CD4-positive, CD25-positive, alpha-beta regulatory T cell (primary cell): ENCODE results near the gene PRSS8. TPM values are rescaled to one million over a fixed set of nuclear protein-coding genes. Genes with fewer than 3 reads are reported as not detected.

Experiments
- ATAC-seq, 2 donors: fragments of 150-1000 bp; cut with Tn5 transposase; one replicate each; pipeline ENCODE4 v1.10.0; 2021; ENCODE audit warnings: low read depth in 2 of 2, moderate number of reproducible peaks in 2 of 2, moderate library complexity in 1 of 2
- DNase-seq, 3 donors: peaks; one replicate each; pipeline versions ENCODE4 v3.0.0 to v3.0.0-alpha.2; 2012 to 2022; ENCODE audit warnings: mixed read lengths in 1 of 3
- H3K27ac ChIP-seq: one replicate; pipeline ENCODE4 v1.7.0; 2013; ENCODE audit warnings: mild to moderate bottlenecking, low read length; ENCODE audit not compliant: insufficient read depth, poor library complexity, severe bottlenecking
- H3K27me3 ChIP-seq: one replicate; pipeline ENCODE4 v1.7.0; 2013; ENCODE audit warnings: low read length; ENCODE audit not compliant: control insufficient read depth, insufficient read depth
- H3K36me3 ChIP-seq: one replicate; pipeline ENCODE4 v1.7.0; 2013; ENCODE audit warnings: mild to moderate bottlenecking, low read length, moderate library complexity; ENCODE audit not compliant: control insufficient read depth, insufficient read depth
- H3K4me1 ChIP-seq: 2 replicates; pipeline ENCODE4 v1.7.0; 2013; ENCODE audit warnings: mild to moderate bottlenecking, low read length; ENCODE audit not compliant: insufficient read depth, control insufficient read depth, poor library complexity, severe bottlenecking
- H3K4me3 ChIP-seq: one replicate; pipeline ENCODE4 v1.7.0; 2013; ENCODE audit warnings: low read depth, mild to moderate bottlenecking, low read length, moderate library complexity
- H3K9me3 ChIP-seq, 2 experiments: 1 replicate in 1 of 2; 2 replicates in 1 of 2; pipeline ENCODE4 v1.7.0; 2013; ENCODE audit warnings: low read length in 2 of 2, mild to moderate bottlenecking in 1 of 2, moderate library complexity in 1 of 2; ENCODE audit not compliant: control insufficient read depth in 2 of 2
- H3K27ac Mint-ChIP-seq, 3 donors: one replicate each; pipeline ENCODE4 v1.8.0; 2020 to 2022; ENCODE audit warnings: mild to moderate bottlenecking in 3 of 3, mixed read lengths in 3 of 3, moderate library complexity in 2 of 3
- H3K27me3 Mint-ChIP-seq: one replicate; pipeline ENCODE4 v1.8.0; 2022; ENCODE audit warnings: mild to moderate bottlenecking, mixed read lengths
- H3K36me3 Mint-ChIP-seq: one replicate; pipeline ENCODE4 v1.8.0; 2020; ENCODE audit warnings: mixed read lengths
- H3K4me1 Mint-ChIP-seq, 4 donors: one replicate each; pipeline ENCODE4 v1.8.0; 2020 to 2022; ENCODE audit warnings: mixed read lengths in 4 of 4, mild to moderate bottlenecking in 1 of 4
- H3K4me3 Mint-ChIP-seq, 4 donors: one replicate each; pipeline ENCODE4 v1.8.0; 2020 to 2022; ENCODE audit warnings: mild to moderate bottlenecking in 4 of 4, mixed read lengths in 4 of 4, moderate library complexity in 3 of 4
- H3K9me3 Mint-ChIP-seq, 7 donors: one replicate each; pipeline ENCODE4 v1.8.0; 2020 to 2022; ENCODE audit warnings: mixed read lengths in 7 of 7, mild to moderate bottlenecking in 3 of 7, moderate library complexity in 2 of 7
- polyA plus RNA-seq, 4 donors: library from polyadenylated mRNA; unstranded; fragments of 300-500 nt; fragmentation: Illumina TruSeq; gene quantifications; one replicate each; pipeline ENCODE4 v1.2.3, GENCODE V29; 2021
- total RNA-seq: library from RNA; stranded (reverse); gene quantifications from one replicate; pipeline ENCODE4 v1.2.3, GENCODE V29; 2022

PRSS8 gene
- total RNA-seq (not detected), polyA plus RNA-seq (not detected)

DNA sequence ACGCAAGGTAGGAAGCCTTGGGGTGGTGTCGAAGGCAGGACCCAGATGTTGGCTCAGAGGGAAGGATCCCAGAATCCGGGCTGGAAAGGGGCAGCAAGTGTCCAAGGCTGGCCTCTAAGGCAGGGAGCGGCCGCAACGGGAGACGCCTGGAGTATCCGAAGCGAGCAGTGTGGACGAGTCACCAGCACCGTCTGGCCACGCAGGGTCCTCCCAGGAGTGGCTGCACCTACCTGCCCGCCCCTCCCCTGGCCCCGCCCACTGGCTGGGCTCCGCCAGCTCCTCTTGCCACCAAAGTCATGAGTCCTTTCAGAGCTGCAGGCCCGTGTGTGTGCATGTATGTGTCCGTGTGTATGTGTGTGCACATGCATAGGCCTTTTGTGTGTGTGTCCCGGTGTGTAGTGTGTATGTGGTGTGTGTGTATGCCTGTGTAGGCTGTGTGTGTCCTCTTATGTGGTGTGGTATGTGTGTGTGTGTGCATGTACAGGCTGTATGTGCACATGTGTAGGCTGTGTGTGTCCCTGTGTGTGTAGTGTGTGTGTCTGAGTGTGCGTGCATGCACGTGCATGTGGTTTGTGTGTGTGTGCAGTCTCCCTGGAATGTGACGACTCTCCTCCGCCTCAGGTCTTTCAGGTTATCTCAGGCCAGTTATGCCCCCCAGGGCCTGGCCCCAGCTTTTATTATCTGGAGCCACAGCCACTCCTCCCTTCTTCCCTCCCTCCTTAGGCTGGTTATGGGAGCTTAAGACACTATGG, at the start of gene PRSS8:
Gene PRSS8 (minus strand): TSS at position 193 of the 752 bp plus-strand sequence. CDS start 229 bp downstream, outside the sequence.
- no peak within 1 kb of the TSS for H3K4me3 ChIP-seq
- H3K27ac ChIP-seq = no peak within 1 kb of the TSS
- DNase-seq (no peak), ATAC-seq (no peak)
- Mint-ChIP-seq H3K27ac (peak within 1 kb of the TSS in 2 of 3 donors; percentile 12 to 73), H3K36me3 (peaks cover 3% of the 10 kb centered on the region), H3K9me3 (peaks cover 0 to 1% (median 0%) of the 10 kb centered on the region in 7 donors), H3K4me3 (no peak within 1 kb of the TSS), H3K4me1 (peaks cover 0 to 4% (median 0%) of the 10 kb centered on the region in 4 donors), H3K27me3 (no peaks in the 10 kb centered on the region)
- no peaks in the 10 kb centered on the region for H3K4me1 ChIP-seq
- H3K36me3 ChIP-seq = peaks cover 14% of the 10 kb centered on the region
- no peaks in the 10 kb centered on the region for H3K27me3 ChIP-seq
- no peaks in the 10 kb centered on the region for H3K9me3 ChIP-seq

DNA sequence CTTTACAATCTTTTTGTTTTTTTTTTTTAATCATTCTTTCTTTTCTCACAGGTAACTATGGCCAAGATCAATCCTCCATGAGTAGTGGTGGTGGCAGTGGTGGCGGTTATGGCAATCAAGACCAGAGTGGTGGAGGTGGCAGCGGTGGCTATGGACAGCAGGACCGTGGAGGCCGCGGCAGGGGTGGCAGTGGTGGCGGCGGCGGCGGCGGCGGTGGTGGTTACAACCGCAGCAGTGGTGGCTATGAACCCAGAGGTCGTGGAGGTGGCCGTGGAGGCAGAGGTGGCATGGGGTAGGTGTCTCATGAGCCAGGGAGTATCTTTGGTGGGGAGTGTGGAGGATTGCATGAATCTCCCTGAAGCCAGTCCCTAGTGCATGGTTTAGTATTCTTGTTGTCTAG, 49.4 kb upstream of the PRSS8 start:
- Mint-ChIP-seq H3K36me3 (peaks cover 80% of the 10 kb centered on the region), H3K9me3 (peaks cover 0 to 5% (median 0%) of the 10 kb centered on the region in 7 donors), H3K4me3 (peak overlapping the region; percentile 22 to 87 (median 73)), H3K27me3 (peaks cover 14% of the 10 kb centered on the region), H3K4me1 (peaks cover 49 to 85% (median 73%) of the 10 kb centered on the region in 4 donors), H3K27ac (peak overlapping the region in 2 of 3 donors; percentile 3 to 60)
- no peak overlapping the region for H3K4me3 ChIP-seq
- H3K4me1 ChIP-seq = peaks cover 57% of the 10 kb centered on the region
- ATAC-seq (no peak), DNase-seq (no peak)
- H3K9me3 ChIP-seq = no peaks in the 10 kb centered on the region
- no peak overlapping the region for H3K27ac ChIP-seq
- no peaks in the 10 kb centered on the region for H3K27me3 ChIP-seq
- peaks cover 80% of the 10 kb centered on the region for H3K36me3 ChIP-seq

DNA sequence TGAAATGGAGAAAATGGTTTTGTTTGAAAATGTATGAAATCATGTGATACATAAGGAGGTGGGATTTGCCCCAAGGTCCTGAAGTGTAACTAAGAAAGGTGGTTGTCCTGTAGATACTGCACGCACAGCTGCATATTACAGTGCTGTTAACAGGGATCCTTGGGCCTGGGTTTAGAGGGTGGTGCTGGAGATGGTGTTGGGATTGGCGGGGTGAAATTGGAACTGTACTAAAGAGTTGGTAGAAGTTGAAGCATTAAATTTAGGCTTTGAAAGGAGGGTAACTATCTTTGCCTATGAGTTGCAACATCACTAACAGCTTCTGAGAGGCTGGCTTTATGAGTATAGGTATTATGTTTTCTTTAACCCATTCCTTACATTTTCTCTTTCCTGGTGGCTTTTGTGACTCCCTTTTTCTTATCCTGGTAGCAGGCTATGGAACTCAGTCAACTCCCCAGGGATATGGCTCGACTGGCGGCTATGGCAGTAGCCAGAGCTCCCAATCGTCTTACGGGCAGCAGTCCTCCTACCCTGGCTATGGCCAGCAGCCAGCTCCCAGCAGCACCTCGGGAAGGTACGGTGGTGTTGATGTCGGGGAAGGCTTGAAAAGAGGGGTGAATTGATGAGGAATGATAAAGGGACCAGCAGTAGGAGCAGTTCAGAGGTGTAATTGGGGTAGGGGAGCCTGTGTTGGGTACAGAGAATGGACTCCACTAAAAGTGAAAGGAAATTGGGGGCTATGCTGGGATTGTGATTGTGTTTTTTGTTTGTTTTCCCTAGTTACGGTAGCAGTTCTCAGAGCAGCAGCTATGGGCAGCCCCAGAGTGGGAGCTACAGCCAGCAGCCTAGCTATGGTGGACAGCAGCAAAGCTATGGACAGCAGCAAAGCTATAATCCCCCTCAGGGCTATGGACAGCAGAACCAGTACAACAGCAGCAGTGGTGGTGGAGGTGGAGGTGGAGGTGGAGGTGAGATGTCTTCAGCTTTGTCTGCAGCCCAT, 48.2 kb upstream of the PRSS8 start:
- H3K4me3 ChIP-seq = peak overlapping the region; percentile 87

DNA sequence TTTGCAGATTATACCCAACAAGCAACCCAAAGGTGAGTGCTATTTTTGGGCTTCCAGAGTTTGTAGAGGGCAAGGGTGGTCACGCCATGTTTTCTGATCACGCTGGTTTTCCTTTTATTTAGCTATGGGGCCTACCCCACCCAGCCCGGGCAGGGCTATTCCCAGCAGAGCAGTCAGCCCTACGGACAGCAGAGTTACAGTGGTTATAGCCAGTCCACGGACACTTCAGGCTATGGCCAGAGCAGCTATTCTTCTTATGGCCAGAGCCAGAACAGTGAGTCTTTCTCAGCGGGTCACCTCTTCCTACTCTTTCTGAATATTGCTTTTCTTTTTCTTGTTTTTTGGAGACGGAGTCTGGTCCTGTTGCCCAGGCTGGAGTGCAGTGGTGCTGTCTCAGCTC, 46.9 kb upstream of the PRSS8 start:
- H3K4me1 ChIP-seq = peaks cover 72% of the 10 kb centered on the region
- Mint-ChIP-seq H3K9me3 (peaks cover 0 to 5% (median 0%) of the 10 kb centered on the region in 7 donors), H3K36me3 (peaks cover 55% of the 10 kb centered on the region), H3K4me3 (peak overlapping the region; percentile 95 to 99 (median 98)), H3K27ac (peak overlapping the region in 2 of 3 donors; percentile 70 to 99), H3K4me1 (peaks cover 42 to 83% (median 59%) of the 10 kb centered on the region in 4 donors), H3K27me3 (peaks cover 19% of the 10 kb centered on the region)
- DNase-seq = no peak
- no peak for ATAC-seq
- H3K4me3 ChIP-seq = peak overlapping the region; percentile 87
- peaks cover 55% of the 10 kb centered on the region for H3K36me3 ChIP-seq
- H3K9me3 ChIP-seq = no peaks in the 10 kb centered on the region
- H3K27me3 ChIP-seq = no peaks in the 10 kb centered on the region
- no peak overlapping the region for H3K27ac ChIP-seq

More for the DNA sequence above, 48.2 kb upstream of the PRSS8 start:
- Mint-ChIP-seq H3K27me3 (peaks cover 17% of the 10 kb centered on the region), H3K9me3 (peaks cover 0 to 5% (median 0%) of the 10 kb centered on the region in 7 donors), H3K27ac (peak overlapping the region in 2 of 3 donors; percentile 51 to 83), H3K4me3 (peak overlapping the region; percentile 95 to 99 (median 98)), H3K4me1 (peaks cover 44 to 83% (median 66%) of the 10 kb centered on the region in 4 donors), H3K36me3 (peaks cover 68% of the 10 kb centered on the region)
- H3K9me3 ChIP-seq = no peaks in the 10 kb centered on the region
- peaks cover 60% of the 10 kb centered on the region for H3K4me1 ChIP-seq
- H3K27me3 ChIP-seq = no peaks in the 10 kb centered on the region
- DNase-seq = no peak
- peaks cover 68% of the 10 kb centered on the region for H3K36me3 ChIP-seq
- ATAC-seq = no peak
- H3K27ac ChIP-seq = peak overlapping the region; percentile 30

DNA sequence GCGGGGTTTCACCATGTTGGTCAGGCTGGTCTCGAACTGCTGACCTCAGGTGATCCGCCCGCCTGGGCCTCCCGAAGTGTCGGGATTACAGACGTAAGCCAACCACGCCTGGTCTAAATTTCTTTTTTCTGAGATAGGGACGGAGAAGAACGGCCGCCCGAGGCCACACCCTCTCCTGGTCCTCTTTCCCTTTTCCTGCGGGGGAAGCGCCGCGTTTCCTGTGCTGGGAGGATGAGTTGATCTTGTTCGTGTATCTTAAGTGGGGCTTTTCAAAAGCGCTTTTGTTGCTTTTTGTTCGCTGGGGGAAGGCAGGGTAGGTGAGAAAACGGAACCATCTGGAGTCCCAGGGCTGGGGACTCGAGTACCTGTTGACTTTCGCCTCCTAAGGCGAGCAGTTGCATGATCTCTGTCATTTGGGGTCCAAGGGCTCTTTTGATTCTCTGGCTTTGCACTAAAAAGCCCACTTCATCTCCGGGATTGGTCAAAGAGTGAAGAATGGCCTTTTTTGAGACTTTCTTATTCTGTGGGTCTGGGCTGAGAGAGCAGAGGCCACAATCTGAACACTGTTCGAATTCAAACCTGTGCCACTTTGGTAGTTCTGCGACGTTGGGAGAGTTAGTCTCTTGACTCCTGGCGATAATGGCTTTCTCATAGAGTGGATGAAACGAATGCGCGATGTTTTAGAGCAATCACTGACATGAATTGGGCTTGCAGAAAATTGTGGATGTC, 45.7 kb upstream of the PRSS8 start:
- DNase-seq (peak; percentile 22 to 50 (median 27)), ATAC-seq (no peak)
- H3K9me3 Mint-ChIP-seq = peaks cover 0 to 5% (median 0%) of the 10 kb centered on the region in 7 donors
- H3K27ac ChIP-seq = peak overlapping the region; percentile 89
- peaks cover 72% of the 10 kb centered on the region for H3K4me1 ChIP-seq
- peaks cover 44% of the 10 kb centered on the region for H3K36me3 ChIP-seq
- H3K27me3 Mint-ChIP-seq = peaks cover 19% of the 10 kb centered on the region
- peak overlapping the region; percentile 97 to 99 (median 97) for H3K27ac Mint-ChIP-seq
- H3K9me3 ChIP-seq = no peaks in the 10 kb centered on the region
- peak overlapping the region; percentile 87 for H3K4me3 ChIP-seq
- no peaks in the 10 kb centered on the region for H3K27me3 ChIP-seq
- H3K36me3 Mint-ChIP-seq = peaks cover 44% of the 10 kb centered on the region
- peaks cover 38 to 82% (median 56%) of the 10 kb centered on the region in 4 donors for H3K4me1 Mint-ChIP-seq
- peak overlapping the region; percentile 95 to 99 (median 98) for H3K4me3 Mint-ChIP-seq

DNA sequence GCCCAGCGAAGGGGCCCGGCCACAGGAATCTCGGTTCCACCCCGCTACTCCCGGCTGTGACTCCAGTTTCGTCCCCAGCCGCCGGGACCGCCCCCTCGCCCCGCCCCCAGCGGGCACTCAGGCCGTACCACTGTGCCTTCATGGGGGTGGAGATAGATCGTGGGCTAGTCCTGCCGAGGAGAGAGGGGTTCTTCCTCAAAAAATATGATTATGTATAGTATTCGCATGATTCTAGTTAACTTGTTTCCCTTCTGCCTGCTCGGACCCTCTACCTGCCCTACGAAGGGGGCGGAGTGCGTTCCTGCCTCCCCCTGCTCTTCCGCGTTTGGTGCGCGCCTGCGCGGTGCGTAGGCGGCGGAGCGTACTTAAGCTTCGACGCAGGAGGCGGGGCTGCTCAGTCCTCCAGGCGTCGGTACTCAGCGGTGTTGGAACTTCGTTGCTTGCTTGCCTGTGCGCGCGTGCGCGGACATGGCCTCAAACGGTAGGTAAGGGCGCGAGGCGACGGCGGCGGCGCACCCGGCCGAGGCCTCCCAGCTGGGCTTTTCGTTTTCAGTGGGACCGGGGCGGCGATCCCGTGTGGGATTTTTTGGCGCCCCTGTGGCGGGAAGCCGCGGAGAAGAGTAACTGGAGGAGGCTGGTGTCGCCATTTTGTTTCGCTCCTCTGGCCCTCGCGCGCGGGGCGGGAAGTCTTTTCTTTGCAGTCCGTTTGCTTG, 44.4 kb upstream of the PRSS8 start, which contains the start of gene FUS:
Gene FUS (plus strand): TSS at position 393 of the 713 bp plus-strand sequence. CDS start 76 bp downstream, at position 469.
- peak within 1 kb of the TSS; percentile 95 to 99 (median 98) for H3K4me3 Mint-ChIP-seq
- Histone ChIP-seq H3K27ac (peak within 1 kb of the TSS; percentile 89), H3K9me3 (no peaks in the 10 kb centered on the region), H3K27me3 (no peaks in the 10 kb centered on the region), H3K4me3 (peak within 1 kb of the TSS; percentile 87), H3K4me1 (peaks cover 66% of the 10 kb centered on the region), H3K36me3 (peaks cover 30% of the 10 kb centered on the region)
- H3K36me3 Mint-ChIP-seq = peaks cover 31% of the 10 kb centered on the region
- peaks cover 0 to 5% (median 0%) of the 10 kb centered on the region in 7 donors for H3K9me3 Mint-ChIP-seq
- DNase-seq (peak; percentile 84 to 95 (median 94)), ATAC-seq (peak; percentile 65 to 68)
- peaks cover 19% of the 10 kb centered on the region for H3K27me3 Mint-ChIP-seq
- H3K27ac Mint-ChIP-seq = peak within 1 kb of the TSS; percentile 97 to 100 (median 99)
- H3K4me1 Mint-ChIP-seq = peaks cover 29 to 71% (median 45%) of the 10 kb centered on the region in 4 donors
